Measurements from ENCODE around the gene KAZN.

KAZN gene

DNA sequence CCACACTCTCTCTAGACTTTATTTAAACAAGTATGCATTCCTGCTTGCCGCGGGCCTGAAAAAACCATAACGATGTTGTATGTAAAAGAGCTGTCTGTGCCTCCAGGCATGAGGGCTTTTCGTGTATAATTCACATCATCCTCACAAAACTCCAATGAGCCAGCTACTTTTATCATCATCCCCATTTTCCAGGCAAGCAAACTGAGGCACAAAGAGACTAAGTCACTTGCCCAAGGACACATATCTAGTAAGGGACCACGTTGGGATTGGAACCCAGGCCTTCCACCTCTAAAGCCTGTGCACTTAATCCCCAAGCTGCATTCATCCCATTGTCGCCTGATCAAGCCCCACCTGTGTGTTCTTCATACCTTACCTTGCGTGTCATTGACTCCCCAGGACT, 226.9 kb downstream of the KAZN start:
- TF ChIP-seq, protein P1, sequence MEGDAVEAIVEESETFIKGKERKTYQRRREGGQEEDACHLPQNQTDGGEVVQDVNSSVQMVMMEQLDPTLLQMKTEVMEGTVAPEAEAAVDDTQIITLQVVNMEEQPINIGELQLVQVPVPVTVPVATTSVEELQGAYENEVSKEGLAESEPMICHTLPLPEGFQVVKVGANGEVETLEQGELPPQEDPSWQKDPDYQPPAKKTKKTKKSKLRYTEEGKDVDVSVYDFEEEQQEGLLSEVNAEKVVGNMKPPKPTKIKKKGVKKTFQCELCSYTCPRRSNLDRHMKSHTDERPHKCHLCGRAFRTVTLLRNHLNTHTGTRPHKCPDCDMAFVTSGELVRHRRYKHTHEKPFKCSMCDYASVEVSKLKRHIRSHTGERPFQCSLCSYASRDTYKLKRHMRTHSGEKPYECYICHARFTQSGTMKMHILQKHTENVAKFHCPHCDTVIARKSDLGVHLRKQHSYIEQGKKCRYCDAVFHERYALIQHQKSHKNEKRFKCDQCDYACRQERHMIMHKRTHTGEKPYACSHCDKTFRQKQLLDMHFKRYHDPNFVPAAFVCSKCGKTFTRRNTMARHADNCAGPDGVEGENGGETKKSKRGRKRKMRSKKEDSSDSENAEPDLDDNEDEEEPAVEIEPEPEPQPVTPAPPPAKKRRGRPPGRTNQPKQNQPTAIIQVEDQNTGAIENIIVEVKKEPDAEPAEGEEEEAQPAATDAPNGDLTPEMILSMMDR (IDR thresholded peaks at IDR 0.05; ENCODE audit: low read depth, low read length, missing control alignments): no peak
- DNase-seq (ENCODE audit: low read depth): no peak
- no peak overlapping the region for H3K4me3 ChIP-seq (ENCODE audit: low read depth, low read length)

DNA sequence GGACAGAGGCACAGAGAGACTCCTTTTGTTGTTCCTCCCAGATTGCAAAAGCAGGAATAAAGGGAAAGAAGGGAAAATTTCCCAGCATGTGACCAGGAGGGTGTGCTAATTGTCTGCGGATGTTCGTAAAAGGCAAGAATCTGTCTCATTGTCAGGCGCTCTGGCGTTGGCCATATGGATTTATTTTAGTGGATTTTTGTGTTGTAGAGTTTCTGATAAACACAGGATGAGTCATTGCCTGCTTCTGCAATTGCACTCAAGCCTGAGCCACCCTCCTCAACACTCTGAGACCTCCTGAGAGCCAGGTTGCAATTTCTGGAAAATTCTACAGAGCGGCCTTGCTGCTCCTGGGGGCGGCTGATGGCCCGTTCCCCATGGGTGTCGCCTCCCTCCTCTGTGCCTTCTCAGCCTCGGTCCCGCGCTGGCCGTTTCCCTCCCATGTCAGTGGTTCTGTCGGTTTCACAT, 227.7 kb downstream of the KAZN start:
- DNase-seq (ENCODE audit: low read depth): no peak
- no peak overlapping the region for H3K4me3 ChIP-seq (ENCODE audit: low read depth, low read length)
- TF ChIP-seq, protein P1 (IDR thresholded peaks at IDR 0.05; ENCODE audit: low read depth, low read length, missing control alignments): no peak

DNA sequence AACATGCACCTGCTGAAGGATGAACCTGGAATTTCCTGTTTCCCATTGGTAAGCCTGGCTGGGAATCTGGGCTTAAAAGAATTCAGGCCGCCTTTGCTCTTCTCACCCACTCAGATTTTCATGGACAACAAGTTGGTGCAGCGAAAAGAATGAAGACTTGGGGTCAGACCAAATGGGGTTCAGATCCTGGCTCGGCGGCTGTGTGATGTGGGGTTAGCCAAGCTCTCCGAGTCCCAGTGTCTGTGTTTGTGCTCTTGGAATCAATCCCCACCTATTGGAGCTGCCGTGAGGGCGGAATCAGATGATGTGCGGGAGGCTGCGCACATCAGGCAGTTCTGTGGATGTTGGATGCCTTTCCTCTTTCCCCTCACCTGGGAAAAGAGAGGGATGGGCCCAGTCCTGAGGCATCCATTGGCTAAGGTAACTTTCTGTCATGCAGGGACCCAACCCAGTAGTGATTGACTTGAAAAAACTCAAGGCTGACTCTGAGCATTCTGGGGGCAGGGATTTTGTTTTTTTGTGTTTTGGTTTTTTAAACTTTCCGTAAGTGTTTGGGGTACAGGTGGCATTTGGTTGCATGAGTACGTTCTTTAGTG, 228.3 kb downstream of the KAZN start:
- H3K4me3 ChIP-seq (ENCODE audit: low read depth, low read length): no peak overlapping the region
- TF ChIP-seq, protein P1 (IDR thresholded peaks at IDR 0.05; ENCODE audit: low read depth, low read length, missing control alignments): no peak
- no peak for DNase-seq (ENCODE audit: low read depth)

DNA sequence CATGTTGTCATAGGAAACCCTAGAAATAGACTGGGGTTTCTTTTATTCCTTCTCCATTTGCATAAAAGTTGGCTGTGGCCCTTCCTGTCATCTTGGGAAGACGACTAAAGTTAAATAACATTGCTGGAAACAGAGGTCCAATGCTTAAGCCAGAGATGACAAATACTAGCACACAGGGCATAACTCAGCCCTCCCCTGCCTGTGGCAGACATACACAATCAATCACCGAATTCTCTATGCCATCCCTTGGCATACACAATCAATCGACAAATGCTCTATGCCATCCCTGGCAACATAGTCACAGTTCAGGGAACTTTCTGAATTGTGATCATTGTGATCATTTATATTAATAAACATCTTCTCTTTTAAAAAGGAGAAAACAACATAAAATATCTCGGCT, 229.4 kb downstream of the KAZN start:
- DNase-seq (ENCODE audit: low read depth): no peak
- H3K4me3 ChIP-seq (ENCODE audit: low read depth, low read length): no peak overlapping the region
- TF ChIP-seq, protein P1 (IDR thresholded peaks at IDR 0.05; ENCODE audit: low read depth, low read length, missing control alignments): no peak

DNA sequence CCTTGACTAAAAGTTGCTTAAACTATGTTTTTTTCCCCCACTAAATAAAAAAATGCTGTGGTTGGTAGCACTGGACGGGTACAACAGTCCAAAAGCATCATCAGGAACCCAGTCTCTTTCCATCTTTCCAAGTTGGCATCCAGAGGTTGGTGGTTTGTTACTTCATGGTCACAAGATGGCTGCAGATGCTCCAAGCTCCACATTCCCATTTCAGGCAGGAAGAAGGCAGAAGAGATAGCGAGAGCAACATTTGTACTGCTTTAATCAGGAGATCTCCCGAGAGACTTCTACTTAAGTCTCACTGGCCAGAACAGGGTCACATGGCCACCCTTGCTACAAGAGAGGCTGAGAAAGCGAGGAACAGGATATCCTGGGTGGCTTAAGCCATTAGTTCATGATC, 230.2 kb downstream of the KAZN start:
- TF ChIP-seq, protein P1 (IDR thresholded peaks at IDR 0.05; ENCODE audit: low read depth, low read length, missing control alignments): no peak
- DNase-seq (ENCODE audit: low read depth): no peak
- no peak overlapping the region for H3K4me3 ChIP-seq (ENCODE audit: low read depth, low read length)

DNA sequence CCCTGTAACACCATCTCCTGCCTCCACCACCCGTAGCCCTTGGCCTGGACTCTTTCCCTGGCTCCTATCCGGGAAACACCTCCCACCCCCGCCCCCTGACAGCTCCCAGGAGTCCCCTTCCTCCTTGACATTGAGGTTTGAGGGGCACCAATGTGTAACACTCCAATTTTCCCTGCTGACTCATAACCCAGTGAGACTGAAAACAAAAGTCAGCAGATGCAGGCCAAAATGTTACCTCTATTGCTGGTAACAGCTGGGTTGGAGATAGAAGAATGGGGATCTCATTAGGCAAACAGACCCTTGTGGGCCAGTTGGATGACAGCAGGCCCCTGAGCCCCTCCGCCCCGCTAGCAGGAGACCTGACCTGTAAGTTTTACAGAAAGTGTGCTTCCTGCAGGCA, 237.2 kb downstream of the KAZN start:
- TF ChIP-seq, protein P1 (IDR thresholded peaks at IDR 0.05; ENCODE audit: low read depth, low read length, missing control alignments): no peak
- DNase-seq (ENCODE audit: low read depth): no peak

DNA sequence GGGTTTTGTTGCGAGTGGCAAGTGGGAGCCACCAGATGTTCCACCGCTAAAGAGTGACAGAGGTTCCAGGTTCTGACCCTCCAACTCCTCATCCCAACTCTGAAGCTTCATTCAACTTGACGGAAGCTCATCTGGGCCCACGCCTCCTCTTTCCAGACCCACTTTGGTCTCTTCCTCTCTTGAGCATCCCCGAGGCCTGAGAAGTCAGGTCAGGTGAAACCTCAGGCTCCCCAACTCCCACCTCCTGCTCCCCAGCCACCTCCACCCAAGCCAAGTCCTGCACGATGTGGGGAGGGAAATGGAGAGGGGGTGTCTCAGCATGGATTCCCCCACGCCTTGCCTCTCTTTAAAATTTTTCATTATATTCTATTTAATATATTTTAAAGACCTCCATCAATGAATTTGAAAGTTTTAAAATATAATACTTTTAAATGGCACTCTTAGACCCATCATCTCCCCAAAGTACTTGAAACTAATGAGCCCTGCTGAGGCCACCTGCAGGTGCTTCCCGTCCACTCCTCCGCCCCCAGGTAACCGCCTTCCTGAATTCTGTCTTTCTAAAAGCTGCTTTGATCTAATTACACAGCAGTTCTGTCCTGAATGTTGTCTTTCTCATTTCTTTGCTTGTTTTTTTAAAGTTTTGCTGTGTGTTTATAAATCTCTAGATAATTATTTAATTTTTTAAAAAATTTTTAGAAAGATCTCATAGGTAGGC, 238.1 kb downstream of the KAZN start:
- H3K4me3 ChIP-seq (ENCODE audit: low read depth, low read length): no peak overlapping the region
- TF ChIP-seq, protein P1 (IDR thresholded peaks at IDR 0.05; ENCODE audit: low read depth, low read length, missing control alignments): no peak
- no peak for DNase-seq (ENCODE audit: low read depth)

More for the DNA sequence above, 237.2 kb downstream of the KAZN start:
- H3K4me3 ChIP-seq (ENCODE audit: low read depth, low read length): no peak overlapping the region

Data from GM12864 (cell line).